HEK293 (cell line): ENCODE measurements around the gene SAMD14.

Experiments
- EGR2 ChIP-seq: fragments of 450-650 bp; formaldehyde crosslinking; IDR thresholded peaks from 2 replicates; pipeline ENCODE4 v1.5.1; 2016; ENCODE audit warnings: low read depth, missing biosample characterization, missing genetic modification characterization
- GLIS1 ChIP-seq: fragments of 450-650 bp; formaldehyde crosslinking; IDR thresholded peaks from 2 replicates; pipeline ENCODE4 v1.5.1; 2016; ENCODE audit warnings: missing biosample characterization, missing genetic modification characterization
- GLIS2 ChIP-seq: fragments of 450-650 bp; formaldehyde crosslinking; IDR thresholded peaks from 2 replicates; pipeline ENCODE4 v1.5.1; 2016; ENCODE audit warnings: missing biosample characterization, missing genetic modification characterization
- HOXD13 ChIP-seq: sonication (generic); formaldehyde crosslinking; IDR thresholded peaks from 2 replicates; pipeline ENCODE4 v1.8.0; 2022; ENCODE audit warnings: missing genetic modification reagents, borderline replicate concordance
- PRDM1 ChIP-seq: fragments of 450-650 bp; formaldehyde crosslinking; IDR thresholded peaks from 2 replicates; pipeline ENCODE4; 2016; ENCODE audit warnings: missing biosample characterization, missing genetic modification characterization
- RBAK ChIP-seq: fragments of 450-650 bp; formaldehyde crosslinking; IDR thresholded peaks from 2 replicates; pipeline ENCODE4 v1.5.1; 2016; ENCODE audit warnings: missing biosample characterization, missing genetic modification characterization
- SALL2 ChIP-seq: fragments of 450-650 bp; formaldehyde crosslinking; IDR thresholded peaks from 2 replicates; pipeline ENCODE4 v1.5.0; 2017; ENCODE audit warnings: missing biosample characterization, mild to moderate bottlenecking, missing genetic modification characterization, borderline replicate concordance
- TRIM28 ChIP-seq: IDR thresholded peaks from 2 replicates; pipeline ENCODE4 v1.6.1; 2011; ENCODE audit warnings: low read length, control low read depth, borderline replicate concordance
- ZBTB1 ChIP-seq: fragments of 450-650 bp; formaldehyde crosslinking; IDR thresholded peaks from 2 replicates; pipeline ENCODE4 v1.5.1; 2016; ENCODE audit warnings: missing biosample characterization, missing genetic modification characterization
- ZFP37 ChIP-seq: fragments of 450-650 bp; formaldehyde crosslinking; IDR thresholded peaks from 2 replicates; pipeline ENCODE4 v1.5.1; 2016; ENCODE audit warnings: missing biosample characterization, missing genetic modification characterization
- ZFP69B ChIP-seq: fragments of 450-650 bp; formaldehyde crosslinking; IDR thresholded peaks from 2 replicates; pipeline ENCODE4 v1.5.1; 2016; ENCODE audit warnings: missing biosample characterization, missing genetic modification characterization
- ZNF174 ChIP-seq: fragments of 450-650 bp; formaldehyde crosslinking; IDR thresholded peaks from 2 replicates; pipeline ENCODE4 v1.5.0; 2017; ENCODE audit warnings: missing biosample characterization, mild to moderate bottlenecking, missing genetic modification characterization
- ZNF175 ChIP-seq: fragments of 450-650 bp; formaldehyde crosslinking; IDR thresholded peaks from 2 replicates; pipeline ENCODE4 v1.5.1; 2016; ENCODE audit warnings: missing biosample characterization, missing genetic modification characterization
- ZNF274 ChIP-seq, 2 experiments: fragments of 200-500 bp in 1 of 2; fragments of 450-650 bp in 1 of 2; sonication (Bioruptor generic) in 1 of 2; formaldehyde crosslinking in 1 of 2; IDR thresholded peaks; 2 replicates each; pipeline versions ENCODE4 v1.5.1 to v1.6.1; 2014 to 2016; ENCODE audit warnings: borderline replicate concordance in 1 of 2, inconsistent platforms in 1 of 2, low read length in 1 of 2, missing biosample characterization in 1 of 2, missing genetic modification characterization in 1 of 2
- ZNF302 ChIP-seq: fragments of 450-650 bp; formaldehyde crosslinking; IDR thresholded peaks from 2 replicates; pipeline ENCODE4 v1.5.1; 2016; ENCODE audit warnings: missing biosample characterization, missing genetic modification characterization, low read depth
- ZNF391 ChIP-seq: fragments of 450-650 bp; formaldehyde crosslinking; IDR thresholded peaks from 2 replicates; pipeline ENCODE4 v1.5.1; 2016; ENCODE audit warnings: low read depth, missing biosample characterization, missing genetic modification characterization, borderline replicate concordance
- ZNF426 ChIP-seq: fragments of 450-650 bp; formaldehyde crosslinking; IDR thresholded peaks from 2 replicates; pipeline ENCODE4 v1.5.1; 2017; ENCODE audit warnings: missing biosample characterization, missing genetic modification characterization, mild to moderate bottlenecking, inconsistent platforms, moderate library complexity
- ZNF433 ChIP-seq: fragments of 450-650 bp; formaldehyde crosslinking; IDR thresholded peaks from 2 replicates; pipeline ENCODE4 v1.5.1; 2016; ENCODE audit warnings: missing biosample characterization, missing genetic modification characterization, low read depth
- ZNF473 ChIP-seq: fragments of 450-650 bp; formaldehyde crosslinking; IDR thresholded peaks from 2 replicates; pipeline ENCODE4 v1.5.1; 2017; ENCODE audit warnings: missing biosample characterization, missing genetic modification characterization
- ZNF501 ChIP-seq: fragments of 450-650 bp; formaldehyde crosslinking; IDR thresholded peaks from 2 replicates; pipeline ENCODE4 v1.5.1; 2016; ENCODE audit warnings: missing biosample characterization, missing genetic modification characterization
- ZNF510 ChIP-seq: fragments of 450-650 bp; formaldehyde crosslinking; IDR thresholded peaks from 2 replicates; pipeline ENCODE4 v1.5.1; 2018; ENCODE audit warnings: mild to moderate bottlenecking, missing genetic modification characterization, missing biosample characterization; ENCODE audit not compliant: insufficient replicate concordance
- ZNF514 ChIP-seq: fragments of 450-650 bp; formaldehyde crosslinking; IDR thresholded peaks from 2 replicates; pipeline ENCODE4 v1.5.1; 2016; ENCODE audit warnings: missing biosample characterization, missing genetic modification characterization
- ZNF530 ChIP-seq: fragments of 450-650 bp; formaldehyde crosslinking; IDR thresholded peaks from 2 replicates; pipeline ENCODE4 v1.5.1; 2016; ENCODE audit warnings: low read depth, missing biosample characterization, missing genetic modification characterization
- ZNF654 ChIP-seq: fragments of 450-650 bp; formaldehyde crosslinking; IDR thresholded peaks from 2 replicates; pipeline ENCODE4 v1.5.1; 2016; ENCODE audit warnings: low read depth, missing biosample characterization, missing genetic modification characterization
- TF ChIP-seq, protein P1 (sequence below): fragments of 450-650 bp; IDR thresholded peaks from 2 replicates; pipeline ENCODE4 v1.5.1; 2018; ENCODE audit warnings: missing biosample characterization, missing genetic modification characterization
- TF ChIP-seq, protein P2 (sequence below): fragments of 450-650 bp; formaldehyde crosslinking; IDR thresholded peaks from 2 replicates; pipeline ENCODE4 v1.5.1; 2016; ENCODE audit warnings: missing biosample characterization, missing genetic modification characterization
- TF ChIP-seq, protein P3 (sequence below): fragments of 450-650 bp; formaldehyde crosslinking; IDR thresholded peaks from 2 replicates; pipeline ENCODE4 v1.5.1; 2016; ENCODE audit warnings: missing biosample characterization, missing genetic modification characterization
- TF ChIP-seq, protein P4 (sequence below): fragments of 450-650 bp; formaldehyde crosslinking; IDR thresholded peaks from 2 replicates; pipeline ENCODE4 v1.5.1; 2016; ENCODE audit warnings: missing biosample characterization, missing genetic modification characterization

SAMD14 gene

DNA sequence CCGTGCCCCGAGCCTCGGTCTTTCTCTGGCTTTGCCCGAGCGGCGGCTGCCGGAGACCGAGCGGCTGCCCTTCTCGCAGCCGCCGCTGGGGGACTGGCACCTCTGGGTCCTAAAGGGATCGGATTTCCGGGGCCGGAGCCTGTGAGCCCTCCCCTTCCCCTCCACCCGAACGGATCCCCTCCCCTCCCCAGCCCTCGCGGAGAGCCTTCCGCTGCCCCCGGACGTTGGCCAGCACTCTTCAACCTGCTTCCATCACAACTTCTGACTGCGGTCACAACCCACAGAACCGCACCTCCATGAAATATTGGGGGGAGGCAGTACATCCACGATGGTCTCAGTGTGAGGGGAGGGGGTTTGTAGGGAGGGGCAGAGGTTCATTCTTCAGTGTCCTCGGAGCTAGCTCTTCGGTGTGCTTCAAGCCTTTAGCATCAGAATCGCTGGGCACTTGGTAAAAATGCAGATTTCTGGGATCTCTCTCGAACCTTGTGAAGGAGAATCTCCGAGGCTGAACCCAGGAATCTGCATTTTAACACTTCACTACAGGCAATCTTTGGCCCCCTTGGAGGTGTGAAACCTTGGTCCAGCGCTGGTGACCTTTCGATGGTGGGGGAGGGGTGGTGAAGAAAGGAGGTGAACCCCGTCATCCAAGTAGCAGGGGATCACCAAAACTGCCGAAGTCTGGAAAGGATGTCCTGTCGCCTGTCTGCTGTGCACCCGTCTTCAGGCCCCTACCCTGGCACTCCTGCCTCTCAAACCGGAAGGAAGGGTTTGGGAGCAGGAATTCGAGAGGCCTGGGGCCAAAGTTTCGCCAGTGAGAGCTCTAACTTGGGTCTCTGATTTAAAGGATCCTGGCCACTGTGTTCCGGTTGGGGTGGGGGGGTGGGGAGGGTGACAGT is 21.3 kb upstream of the SAMD14 start (continued):
- TF ChIP-seq, protein P1, sequence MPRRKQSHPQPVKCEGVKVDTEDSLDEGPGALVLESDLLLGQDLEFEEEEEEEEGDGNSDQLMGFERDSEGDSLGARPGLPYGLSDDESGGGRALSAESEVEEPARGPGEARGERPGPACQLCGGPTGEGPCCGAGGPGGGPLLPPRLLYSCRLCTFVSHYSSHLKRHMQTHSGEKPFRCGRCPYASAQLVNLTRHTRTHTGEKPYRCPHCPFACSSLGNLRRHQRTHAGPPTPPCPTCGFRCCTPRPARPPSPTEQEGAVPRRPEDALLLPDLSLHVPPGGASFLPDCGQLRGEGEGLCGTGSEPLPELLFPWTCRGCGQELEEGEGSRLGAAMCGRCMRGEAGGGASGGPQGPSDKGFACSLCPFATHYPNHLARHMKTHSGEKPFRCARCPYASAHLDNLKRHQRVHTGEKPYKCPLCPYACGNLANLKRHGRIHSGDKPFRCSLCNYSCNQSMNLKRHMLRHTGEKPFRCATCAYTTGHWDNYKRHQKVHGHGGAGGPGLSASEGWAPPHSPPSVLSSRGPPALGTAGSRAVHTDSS (tag by site-specific recombination) = no peak
- no peak for TF ChIP-seq ZNF510
- TF ChIP-seq HOXD13 (CRISPR knock-in tag) = no peak
- no peak for TF ChIP-seq ZNF175 (tag by site-specific recombination)
- TF ChIP-seq, protein P2, sequence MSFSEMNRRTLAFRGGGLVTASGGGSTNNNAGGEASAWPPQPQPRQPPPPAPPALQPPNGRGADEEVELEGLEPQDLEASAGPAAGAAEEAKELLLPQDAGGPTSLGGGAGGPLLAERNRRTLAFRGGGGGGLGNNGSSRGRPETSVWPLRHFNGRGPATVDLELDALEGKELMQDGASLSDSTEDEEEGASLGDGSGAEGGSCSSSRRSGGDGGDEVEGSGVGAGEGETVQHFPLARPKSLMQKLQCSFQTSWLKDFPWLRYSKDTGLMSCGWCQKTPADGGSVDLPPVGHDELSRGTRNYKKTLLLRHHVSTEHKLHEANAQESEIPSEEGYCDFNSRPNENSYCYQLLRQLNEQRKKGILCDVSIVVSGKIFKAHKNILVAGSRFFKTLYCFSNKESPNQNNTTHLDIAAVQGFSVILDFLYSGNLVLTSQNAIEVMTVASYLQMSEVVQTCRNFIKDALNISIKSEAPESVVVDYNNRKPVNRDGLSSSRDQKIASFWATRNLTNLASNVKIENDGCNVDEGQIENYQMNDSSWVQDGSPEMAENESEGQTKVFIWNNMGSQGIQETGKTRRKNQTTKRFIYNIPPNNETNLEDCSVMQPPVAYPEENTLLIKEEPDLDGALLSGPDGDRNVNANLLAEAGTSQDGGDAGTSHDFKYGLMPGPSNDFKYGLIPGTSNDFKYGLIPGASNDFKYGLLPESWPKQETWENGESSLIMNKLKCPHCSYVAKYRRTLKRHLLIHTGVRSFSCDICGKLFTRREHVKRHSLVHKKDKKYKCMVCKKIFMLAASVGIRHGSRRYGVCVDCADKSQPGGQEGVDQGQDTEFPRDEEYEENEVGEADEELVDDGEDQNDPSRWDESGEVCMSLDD (tag by site-specific recombination) = peak; percentile 86
- TF ChIP-seq ZNF530 (tag by site-specific recombination) = no peak
- no peak for TF ChIP-seq ZNF514 (tag by site-specific recombination)
- TF ChIP-seq TRIM28 = peak; percentile 6; the same call in 1 of the 2 replicates
- TF ChIP-seq ZNF426 = no peak
- peak; percentile 32; the same call in 1 of the 2 replicates for TF ChIP-seq ZFP37 (tag by site-specific recombination)
- TF ChIP-seq, protein P3, sequence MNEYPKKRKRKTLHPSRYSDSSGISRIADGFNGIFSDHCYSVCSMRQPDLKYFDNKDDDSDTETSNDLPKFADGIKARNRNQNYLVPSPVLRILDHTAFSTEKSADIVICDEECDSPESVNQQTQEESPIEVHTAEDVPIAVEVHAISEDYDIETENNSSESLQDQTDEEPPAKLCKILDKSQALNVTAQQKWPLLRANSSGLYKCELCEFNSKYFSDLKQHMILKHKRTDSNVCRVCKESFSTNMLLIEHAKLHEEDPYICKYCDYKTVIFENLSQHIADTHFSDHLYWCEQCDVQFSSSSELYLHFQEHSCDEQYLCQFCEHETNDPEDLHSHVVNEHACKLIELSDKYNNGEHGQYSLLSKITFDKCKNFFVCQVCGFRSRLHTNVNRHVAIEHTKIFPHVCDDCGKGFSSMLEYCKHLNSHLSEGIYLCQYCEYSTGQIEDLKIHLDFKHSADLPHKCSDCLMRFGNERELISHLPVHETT (tag by site-specific recombination) = peak; percentile 54; the same call in 1 of the 2 replicates
- no peak for TF ChIP-seq ZNF302 (tag by site-specific recombination)
- TF ChIP-seq GLIS1 (tag by site-specific recombination) = peak; percentile 24
- no peak for TF ChIP-seq GLIS2
- no peak for TF ChIP-seq ZNF654
- no peak for TF ChIP-seq ZBTB1 (tag by site-specific recombination)
- no peak for TF ChIP-seq ZNF433 (tag by site-specific recombination)
- TF ChIP-seq SALL2 (tag by site-specific recombination) = no peak
- peak; percentile 72; the same call in 1 of the 2 replicates for TF ChIP-seq ZNF501 (tag by site-specific recombination)
- TF ChIP-seq PRDM1 (tag by site-specific recombination) = peak; percentile 76; the same call in 1 of the 2 replicates
- TF ChIP-seq ZNF391 (tag by site-specific recombination) = no peak
- no peak for TF ChIP-seq ZNF274 (IDR thresholded peaks at IDR 0.05; ENCODE audit: low read length)
- no peak for TF ChIP-seq ZNF274 (tag by site-specific recombination; IDR thresholded peaks at IDR 0.05; ENCODE audit: borderline replicate concordance)
- TF ChIP-seq, protein P4, sequence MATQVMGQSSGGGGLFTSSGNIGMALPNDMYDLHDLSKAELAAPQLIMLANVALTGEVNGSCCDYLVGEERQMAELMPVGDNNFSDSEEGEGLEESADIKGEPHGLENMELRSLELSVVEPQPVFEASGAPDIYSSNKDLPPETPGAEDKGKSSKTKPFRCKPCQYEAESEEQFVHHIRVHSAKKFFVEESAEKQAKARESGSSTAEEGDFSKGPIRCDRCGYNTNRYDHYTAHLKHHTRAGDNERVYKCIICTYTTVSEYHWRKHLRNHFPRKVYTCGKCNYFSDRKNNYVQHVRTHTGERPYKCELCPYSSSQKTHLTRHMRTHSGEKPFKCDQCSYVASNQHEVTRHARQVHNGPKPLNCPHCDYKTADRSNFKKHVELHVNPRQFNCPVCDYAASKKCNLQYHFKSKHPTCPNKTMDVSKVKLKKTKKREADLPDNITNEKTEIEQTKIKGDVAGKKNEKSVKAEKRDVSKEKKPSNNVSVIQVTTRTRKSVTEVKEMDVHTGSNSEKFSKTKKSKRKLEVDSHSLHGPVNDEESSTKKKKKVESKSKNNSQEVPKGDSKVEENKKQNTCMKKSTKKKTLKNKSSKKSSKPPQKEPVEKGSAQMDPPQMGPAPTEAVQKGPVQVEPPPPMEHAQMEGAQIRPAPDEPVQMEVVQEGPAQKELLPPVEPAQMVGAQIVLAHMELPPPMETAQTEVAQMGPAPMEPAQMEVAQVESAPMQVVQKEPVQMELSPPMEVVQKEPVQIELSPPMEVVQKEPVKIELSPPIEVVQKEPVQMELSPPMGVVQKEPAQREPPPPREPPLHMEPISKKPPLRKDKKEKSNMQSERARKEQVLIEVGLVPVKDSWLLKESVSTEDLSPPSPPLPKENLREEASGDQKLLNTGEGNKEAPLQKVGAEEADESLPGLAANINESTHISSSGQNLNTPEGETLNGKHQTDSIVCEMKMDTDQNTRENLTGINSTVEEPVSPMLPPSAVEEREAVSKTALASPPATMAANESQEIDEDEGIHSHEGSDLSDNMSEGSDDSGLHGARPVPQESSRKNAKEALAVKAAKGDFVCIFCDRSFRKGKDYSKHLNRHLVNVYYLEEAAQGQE (tag by site-specific recombination) = peak; percentile 52; the same call in 1 of the 2 replicates
- no peak for TF ChIP-seq ZNF473 (tag by site-specific recombination)
- 0 out of 2 replicates have a peak, but pooled peaks have one; percentile 5 for TF ChIP-seq EGR2
- TF ChIP-seq ZNF174 (tag by site-specific recombination) = no peak
- no peak for TF ChIP-seq ZFP69B (tag by site-specific recombination)
- no peak for TF ChIP-seq RBAK (tag by site-specific recombination)
